HPDE6-E6E7 (cell line): ENCODE results near the gene PCDH15.

Experiments
- DNase-seq: peaks from one replicate; pipeline ENCODE4 v3.0.0; 2011; ENCODE audit warnings: missing footprints; ENCODE audit errors: extremely low spot score

The PCDH15 gene

GRCh38 chr10:53846809-53847208 lies 954.2 kb downstream of the PCDH15 start:
- DNase-seq: no peak

GRCh38 chr10:53843736-53844362 lies 957.2 kb downstream of the PCDH15 start:
- no peak for DNase-seq

- no peak for DNase-seq
Measured at GRCh38 chr10:53841483-53842145, 959.4 kb downstream of the PCDH15 start.

GRCh38 chr10:53840653-53841052 lies 960.4 kb downstream of the PCDH15 start:
- DNase-seq: no peak

GRCh38 chr10:53839440-53840039 lies 961.5 kb downstream of the PCDH15 start:
- no peak for DNase-seq

- peak; percentile 29 for DNase-seq
Measured at GRCh38 chr10:53836638-53837037, 964.4 kb downstream of the PCDH15 start.

GRCh38 chr10:53833908-53834307 lies 967.1 kb downstream of the PCDH15 start:
- no peak for DNase-seq

- DNase-seq: no peak
Measured at GRCh38 chr10:53827261-53827660, 973.8 kb downstream of the PCDH15 start.

GRCh38 chr10:53808677-53809372 lies 992.2 kb downstream of the PCDH15 start:
- no peak for DNase-seq

GRCh38 chr10:53786236-53786900 lies 1014.7 kb downstream of the PCDH15 start:
- DNase-seq: no peak

- DNase-seq: no peak
Measured at GRCh38 chr10:53771701-53772100, 1029.3 kb downstream of the PCDH15 start.

- no peak for DNase-seq
Measured at GRCh38 chr10:53770903-53771302, 1030.1 kb downstream of the PCDH15 start.

GRCh38 chr10:53765311-53765710 lies 1035.7 kb downstream of the PCDH15 start:
- DNase-seq: peak; percentile 7

- no peak for DNase-seq
Measured at GRCh38 chr10:53754596-53755250, 1046.3 kb downstream of the PCDH15 start.
